Right kidney (tissue), 1 donor: ENCODE results near the gene POLE.

Experiments
- DNase-seq: peaks from one replicate; pipeline ENCODE4 v3.0.0-alpha.2; 2016

The POLE gene

GRCh38 chr12:132595183-132595582, 92.0 kb downstream of the POLE start:
- DNase-seq = no peak

DNA sequence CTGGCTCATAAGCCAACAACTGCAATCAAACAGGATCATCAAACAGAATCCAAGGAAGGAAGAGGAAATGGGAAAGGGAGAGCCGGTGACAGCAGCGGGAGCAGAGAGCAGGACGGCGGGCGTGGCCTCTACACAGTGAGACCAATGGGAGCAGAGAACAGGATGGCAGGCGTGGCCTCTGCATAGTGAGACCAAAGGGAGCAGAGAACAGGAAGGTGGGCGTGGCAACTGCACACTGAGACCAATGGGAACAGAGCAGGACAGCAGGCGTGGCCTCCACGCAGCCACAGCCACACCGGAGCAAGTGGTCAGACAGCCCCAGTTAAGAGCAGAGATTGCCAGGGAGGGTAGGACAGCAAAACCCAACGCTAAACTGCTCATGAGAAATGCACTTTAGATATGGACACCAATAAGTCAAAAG, 93.2 kb downstream of the POLE start:
- DNase-seq = peak; percentile 61

GRCh38 chr12:132593521-132593920, 93.6 kb downstream of the POLE start:
- DNase-seq = no peak

DNA sequence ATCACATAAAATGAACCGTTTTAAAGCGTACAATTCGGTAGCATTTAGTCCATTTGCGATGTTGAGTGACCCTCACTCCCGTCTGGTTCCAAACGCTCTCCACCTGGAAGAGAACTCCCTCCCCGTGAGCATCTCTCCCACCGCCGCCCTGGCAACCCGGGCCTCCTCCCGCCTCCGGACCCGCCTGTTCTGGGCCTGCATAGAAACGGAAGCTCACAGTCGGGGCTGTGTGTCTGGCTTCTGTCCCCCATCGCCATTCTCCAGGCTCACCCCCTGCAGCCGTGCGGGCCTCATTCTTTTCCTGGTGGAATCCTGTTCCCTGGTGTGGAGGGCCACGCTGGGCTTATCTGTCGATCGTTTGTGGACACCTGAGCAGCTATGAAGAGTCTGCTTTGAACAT, 94.1 kb downstream of the POLE start:
- no peak for DNase-seq

- no peak for DNase-seq
These were observed 94.7 kb downstream of the POLE start for GRCh38 chr12:132592282-132592970.

DNA sequence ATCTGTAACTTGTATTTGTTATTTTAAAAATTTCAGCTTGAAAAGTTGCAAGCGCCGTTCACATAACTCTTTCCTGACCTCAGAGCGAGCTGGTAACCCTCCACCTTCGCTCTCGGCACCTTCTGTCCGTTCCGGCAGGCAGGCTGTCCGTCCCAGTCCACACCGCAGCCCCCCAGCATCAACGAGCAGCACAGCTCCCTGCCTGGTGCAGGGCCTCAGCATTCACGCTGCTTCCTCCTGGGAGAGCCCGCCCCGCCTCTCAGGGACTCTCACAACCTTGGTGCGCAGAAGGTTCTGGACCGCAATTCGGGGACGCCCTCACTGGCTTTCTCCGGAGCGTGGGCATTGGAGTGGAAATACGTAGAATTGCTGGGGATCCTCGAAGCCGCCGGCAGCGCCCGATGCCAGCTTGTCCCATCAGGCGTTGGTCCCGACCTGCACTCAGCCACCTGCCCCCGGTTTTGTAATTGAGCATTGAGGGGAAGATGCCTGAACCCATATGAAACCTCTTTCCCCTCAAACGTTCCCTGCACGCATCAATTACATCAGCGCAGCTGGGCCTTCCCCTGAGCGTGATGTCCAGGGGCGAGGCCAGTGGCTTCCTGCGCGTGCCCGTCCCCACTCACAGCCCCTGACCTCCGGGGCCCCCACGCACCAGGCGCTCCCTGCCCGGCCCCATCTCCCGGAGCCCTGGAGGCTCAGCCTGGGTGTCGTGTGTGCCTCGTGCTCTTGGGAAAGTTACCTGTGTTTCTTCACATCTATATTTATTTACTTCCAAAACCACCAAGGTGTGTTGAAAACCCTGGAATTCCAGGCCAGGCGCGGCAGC, 95.8 kb downstream of the POLE start:
- no peak for DNase-seq

GRCh38 chr12:132588821-132589669, 98.1 kb downstream of the POLE start:
- DNase-seq = no peak

- no peak for DNase-seq
These were observed 98.8 kb downstream of the POLE start for GRCh38 chr12:132588319-132588718.

GRCh38 chr12:132587781-132588180, 99.4 kb downstream of the POLE start:
- DNase-seq = no peak

GRCh38 chr12:132586929-132587328, 100.2 kb downstream of the POLE start:
- DNase-seq = no peak

DNA sequence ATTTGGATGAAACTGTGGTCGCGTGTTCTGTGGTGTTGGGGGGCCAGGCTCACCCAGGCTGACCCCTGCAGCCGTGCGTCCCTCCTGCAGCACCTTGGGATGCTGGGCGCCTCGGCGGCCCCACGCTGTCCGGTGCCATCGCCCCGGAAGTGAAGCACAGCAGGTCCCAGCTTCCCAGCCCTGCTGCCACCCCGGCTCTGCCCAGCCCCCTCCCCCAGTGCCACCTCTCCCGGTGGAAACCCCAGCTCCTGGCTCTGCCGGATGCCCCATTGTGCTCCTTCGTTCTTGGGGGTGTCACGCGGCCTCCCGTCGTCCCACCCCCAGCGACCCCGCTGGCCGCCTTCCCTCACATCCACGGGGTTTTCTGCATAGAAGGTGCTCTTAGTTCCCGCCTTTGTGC, 102.0 kb downstream of the POLE start:
- DNase-seq = no peak

DNA sequence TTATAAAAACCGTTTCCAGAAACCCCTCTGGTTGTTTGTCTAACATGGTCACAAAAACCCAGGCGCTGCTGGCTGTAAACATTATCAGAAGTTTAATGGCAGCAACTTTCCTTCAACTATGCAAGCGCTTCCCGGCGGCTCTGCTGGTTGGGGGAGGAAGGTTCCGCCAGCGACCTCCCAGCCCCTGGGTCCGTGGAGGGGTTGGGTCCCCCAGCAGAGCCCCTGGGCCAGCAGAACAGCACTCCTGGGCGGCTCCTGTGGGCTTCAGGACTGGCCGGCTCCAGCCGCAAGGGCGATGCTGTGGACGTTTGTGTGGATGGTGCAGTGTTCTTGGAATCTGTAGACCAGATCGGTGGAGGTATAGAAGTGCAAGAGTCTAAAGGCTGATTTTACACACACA, 102.7 kb downstream of the POLE start:
- DNase-seq = no peak

DNA sequence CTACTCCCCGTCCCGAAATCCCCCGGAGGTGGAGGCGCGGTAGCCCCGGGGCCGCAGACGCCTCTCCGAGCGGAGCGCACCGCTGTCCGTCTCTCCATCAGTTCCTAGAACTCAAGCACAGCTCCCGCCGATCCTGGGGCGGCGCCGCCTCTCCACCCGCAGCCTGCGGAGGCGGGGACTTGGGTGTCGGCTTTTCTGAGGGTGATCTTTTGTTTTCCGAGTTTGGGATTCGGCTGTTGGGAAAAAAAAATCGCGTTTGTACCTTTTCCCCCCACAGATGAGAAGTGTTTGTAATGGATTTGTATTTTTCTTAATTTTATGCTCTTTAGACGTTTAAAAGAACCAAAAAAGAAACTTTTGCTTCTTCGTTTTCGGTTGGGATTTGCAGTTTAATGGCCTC, 103.4 kb downstream of the POLE start:
- DNase-seq = peak; percentile 54

DNA sequence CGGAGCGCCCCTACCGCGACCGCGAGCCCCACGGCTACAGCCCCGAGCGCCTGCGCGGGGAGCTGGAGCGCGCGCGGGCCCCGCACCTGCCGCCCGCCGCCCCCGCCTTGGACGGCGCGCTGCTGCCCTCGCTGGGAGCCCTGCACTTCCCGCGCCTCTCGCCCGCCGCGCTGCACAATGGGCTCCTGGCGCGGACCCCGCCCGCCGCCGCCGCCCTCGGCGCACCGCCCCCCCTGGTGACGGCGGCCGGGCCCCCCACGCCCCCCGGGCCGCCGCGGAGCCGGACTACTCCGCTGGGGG, 103.8 kb downstream of the POLE start:
- DNase-seq = no peak

GRCh38 chr12:132582582-132583410, 104.3 kb downstream of the POLE start:
- DNase-seq = peak; percentile 68

- DNase-seq = peak; percentile 49
These were observed 105.1 kb downstream of the POLE start for GRCh38 chr12:132582058-132582420.

- no peak for DNase-seq
These were observed 105.6 kb downstream of the POLE start for GRCh38 chr12:132581348-132582057.

GRCh38 chr12:132580701-132581292, 106.3 kb downstream of the POLE start:
- no peak for DNase-seq

DNA sequence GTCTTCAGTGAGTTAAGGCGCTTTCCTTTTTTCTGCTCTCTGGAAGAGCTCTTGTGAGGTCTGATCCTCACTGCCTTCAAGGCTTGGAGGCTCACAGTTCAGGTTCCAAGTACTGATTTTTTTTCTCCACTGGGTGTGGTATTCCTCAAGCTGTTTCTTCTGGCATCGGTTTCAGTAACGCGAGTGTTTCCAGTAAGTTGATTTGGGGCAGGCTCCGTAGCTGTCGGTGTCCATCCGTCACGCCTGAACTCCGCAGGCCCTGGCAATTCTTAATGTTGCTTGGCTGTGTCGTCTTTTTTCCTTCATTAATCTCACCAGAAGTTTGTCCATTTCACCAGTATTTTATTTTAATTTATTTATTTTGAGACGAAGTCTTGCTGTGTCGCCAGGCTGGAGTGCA, 107.4 kb downstream of the POLE start:
- no peak for DNase-seq

DNA sequence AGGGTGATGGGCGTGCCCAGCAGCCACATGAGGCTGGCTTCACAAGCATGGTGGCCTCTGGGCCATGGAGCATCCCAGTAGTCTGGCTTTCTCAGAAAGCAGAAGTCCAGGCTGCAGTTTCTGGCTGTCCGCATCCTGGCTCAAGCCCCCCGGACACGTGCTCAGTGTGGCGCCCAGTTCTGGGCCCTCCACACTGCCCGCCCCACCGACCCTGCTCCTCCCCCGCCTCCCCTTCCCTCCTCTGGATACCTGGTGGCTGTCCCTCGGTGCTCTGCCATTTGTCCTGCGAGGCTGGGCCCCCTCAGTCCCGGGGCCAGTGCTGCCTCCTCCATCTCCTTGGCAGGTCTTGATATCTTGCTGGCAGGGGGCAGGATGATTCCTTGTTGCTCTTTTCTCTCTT, 108.3 kb downstream of the POLE start:
- DNase-seq = no peak

- DNase-seq = no peak
These were observed 109.0 kb downstream of the POLE start for GRCh38 chr12:132578118-132578517.
